Neural cell (in vitro differentiated cells): ENCODE measurements around the gene C11orf16. TPM values are rescaled to one million over a fixed set of nuclear protein-coding genes. Genes with fewer than 3 reads are reported as not detected.

Source experiments
- H2AFZ ChIP-seq: fragments of 200-600, 300-800 bp; sonication (generic), shearing (Covaris generic); 2 replicates; pipeline ENCODE4 v1.6.0; 2014; ENCODE audit warnings: low read depth, mild to moderate bottlenecking, antibody characterized with exemption, low read length, moderate library complexity
- H3F3A ChIP-seq: fragments of 200-600 bp; shearing (Covaris generic); 2 replicates; pipeline ENCODE4 v1.6.1; 2016; ENCODE audit warnings: mild to moderate bottlenecking, moderate library complexity, mixed read lengths, antibody characterized with exemption, low read length; ENCODE audit not compliant: insufficient read depth, poor library complexity, severe bottlenecking
- H3K27ac ChIP-seq: fragments of 200-600, 300-800 bp; sonication (generic), shearing (Covaris generic); 2 replicates; pipeline ENCODE4 v1.5.1; 2014; ENCODE audit warnings: mild to moderate bottlenecking, low read length, moderate library complexity
- H3K27me3 ChIP-seq: fragments of 300-800, 200-600 bp; sonication (generic), shearing (Covaris generic); 2 replicates; pipeline ENCODE4 v1.6.0; 2014; ENCODE audit warnings: mild to moderate bottlenecking, low read depth, low read length, moderate library complexity; ENCODE audit not compliant: insufficient read depth
- H3K36me3 ChIP-seq: fragments of 300-800, 200-600 bp; sonication (generic), shearing (Covaris generic); 2 replicates; pipeline ENCODE4 v1.5.1; 2014; ENCODE audit warnings: mild to moderate bottlenecking, antibody characterized with exemption, low read length, moderate library complexity; ENCODE audit not compliant: insufficient read depth
- H3K4me2 ChIP-seq: fragments of 300-800, 200-600 bp; sonication (generic), shearing (Covaris generic); 2 replicates; pipeline ENCODE4 v1.6.0; 2014; ENCODE audit warnings: mild to moderate bottlenecking, low read length
- H3K4me3 ChIP-seq: fragments of 300-800, 200-600 bp; sonication (generic), shearing (Covaris generic); 2 replicates; pipeline ENCODE4 v1.5.1; 2014; ENCODE audit warnings: mild to moderate bottlenecking, low read length, moderate library complexity
- H3K79me2 ChIP-seq: fragments of 200-600 bp; shearing (Covaris generic); replicated peaks from 2 replicates; pipeline ENCODE4 v1.6.0; 2014; ENCODE audit warnings: mild to moderate bottlenecking, low read length, moderate library complexity; ENCODE audit not compliant: insufficient read depth
- H3K9ac ChIP-seq: fragments of 300-800, 200-600 bp; sonication (generic), shearing (Covaris generic); 2 replicates; pipeline ENCODE4 v1.6.1; 2016; ENCODE audit warnings: mild to moderate bottlenecking, low read length, mixed read lengths
- H3K9me2 ChIP-seq: fragments of 200-600 bp; shearing (Covaris generic); 2 replicates; pipeline ENCODE4 v1.6.1; 2016; ENCODE audit warnings: mild to moderate bottlenecking, low read length, mixed read lengths; ENCODE audit not compliant: insufficient read depth
- H3K9me3 ChIP-seq: fragments of 200-600, 300-800 bp; sonication (generic), shearing (Covaris generic); 2 replicates; pipeline ENCODE4 v1.6.1; 2016; ENCODE audit warnings: mild to moderate bottlenecking, mixed run types, low read length, moderate library complexity, mixed read lengths
- H4K20me1 ChIP-seq: fragments of 200-600 bp; shearing (Covaris generic); 2 replicates; pipeline ENCODE4 v1.6.1; 2016; ENCODE audit warnings: mild to moderate bottlenecking, mixed run types; ENCODE audit not compliant: insufficient read depth
- EP300 ChIP-seq: fragments of 450-650 bp; conservative IDR thresholded peaks from 2 replicates; pipeline ENCODE4 v1.6.1; 2014; ENCODE audit warnings: antibody characterized with exemption, mild to moderate bottlenecking, moderate library complexity; ENCODE audit not compliant: poor library complexity, severe bottlenecking
- EZH2 ChIP-seq: fragments of 200-600, 300-800 bp; shearing (Covaris generic), sonication (generic); IDR thresholded peaks from 2 replicates; pipeline ENCODE4 v1.6.1; 2014; ENCODE audit warnings: antibody characterized with exemption, low read length, borderline replicate concordance, mild to moderate bottlenecking; ENCODE audit not compliant: insufficient read depth, poor library complexity, severe bottlenecking
- MXI1 ChIP-seq: fragments of 450-650 bp; conservative IDR thresholded peaks from 2 replicates; pipeline ENCODE4 v1.6.1; 2014; ENCODE audit warnings: antibody characterized with exemption, mild to moderate bottlenecking; ENCODE audit not compliant: poor library complexity, severe bottlenecking
- POLR2AphosphoS5 ChIP-seq: IDR thresholded peaks from 2 replicates; pipeline ENCODE4 v1.6.1; 2012
- RAD21 ChIP-seq: fragments of 450-650 bp; conservative IDR thresholded peaks from 2 replicates; pipeline ENCODE4 v1.6.1; 2014; ENCODE audit warnings: antibody characterized with exemption, mild to moderate bottlenecking, moderate library complexity
- REST ChIP-seq: IDR thresholded peaks from 2 replicates; pipeline ENCODE4 v1.6.1; 2012; ENCODE audit warnings: borderline replicate concordance
- SMC3 ChIP-seq: fragments of 450-650 bp; conservative IDR thresholded peaks from 2 replicates; pipeline ENCODE4 v1.6.1; 2014; ENCODE audit warnings: antibody characterized with exemption, mild to moderate bottlenecking, moderate library complexity; ENCODE audit not compliant: poor library complexity
- TAF1 ChIP-seq: IDR thresholded peaks from 2 replicates; pipeline ENCODE4 v1.6.1; 2012; ENCODE audit warnings: low read depth
- polyA plus RNA-seq: library from polyadenylated mRNA; depleted of rRNA; stranded (reverse); fragments of >200 nt; gene quantifications from 2 replicates; pipeline ENCODE4 v1.2.3, GENCODE V29; 2014
- TF ChIP-seq, protein P1 (sequence below): fragments of 450-650 bp; IDR thresholded peaks from 2 replicates; pipeline ENCODE4 v1.5.1; 2014; ENCODE audit warnings: antibody characterized with exemption, mild to moderate bottlenecking, moderate library complexity; ENCODE audit not compliant: poor library complexity, severe bottlenecking

The C11orf16 gene
- polyA plus RNA-seq, 1 donor from 2014 or later: not detected

DNA sequence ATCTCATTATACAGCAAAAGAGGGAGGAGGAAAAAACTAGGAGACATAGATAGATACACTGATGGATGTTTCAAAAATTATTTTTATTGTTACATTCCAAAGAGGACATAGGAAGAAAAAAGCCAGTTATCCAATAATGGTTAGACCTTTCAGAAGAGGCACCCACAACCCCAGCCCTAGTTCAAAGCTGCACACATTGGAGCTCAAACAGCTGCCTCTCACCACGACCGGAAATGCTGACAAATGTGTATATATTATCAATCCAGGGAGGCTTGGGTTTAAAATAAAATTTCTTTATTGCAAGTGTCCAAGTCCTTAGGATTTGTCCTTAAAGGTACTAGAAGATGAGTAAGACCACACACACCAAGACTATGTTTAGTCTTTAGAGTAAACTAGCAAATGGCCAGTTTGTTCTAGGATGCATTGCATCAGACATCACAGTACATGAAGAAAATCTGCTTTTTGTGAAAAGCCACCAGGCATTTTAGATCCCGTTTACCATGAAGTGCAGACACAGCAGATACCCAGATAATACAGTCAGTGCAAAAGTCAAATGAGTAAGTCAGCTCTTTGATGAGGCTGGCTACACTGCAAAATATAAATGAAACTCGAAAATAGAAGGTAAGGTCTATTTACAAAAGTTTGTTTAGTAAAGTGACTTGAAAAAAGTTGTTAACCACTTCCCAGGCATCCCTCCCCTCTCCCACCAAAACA is 14.6 kb upstream of the C11orf16 start:
- no peak overlapping the region for H2AFZ ChIP-seq
- H3K27me3 ChIP-seq: no peaks in the 10 kb centered on the region
- TF ChIP-seq RAD21 (no peak), TAF1 (no peak), EP300 (no peak), SMC3 (no peak), MXI1 (no peak), EZH2 (no peak), POLR2AphosphoS5 (no peak), REST (no peak)
- TF ChIP-seq, protein P1, sequence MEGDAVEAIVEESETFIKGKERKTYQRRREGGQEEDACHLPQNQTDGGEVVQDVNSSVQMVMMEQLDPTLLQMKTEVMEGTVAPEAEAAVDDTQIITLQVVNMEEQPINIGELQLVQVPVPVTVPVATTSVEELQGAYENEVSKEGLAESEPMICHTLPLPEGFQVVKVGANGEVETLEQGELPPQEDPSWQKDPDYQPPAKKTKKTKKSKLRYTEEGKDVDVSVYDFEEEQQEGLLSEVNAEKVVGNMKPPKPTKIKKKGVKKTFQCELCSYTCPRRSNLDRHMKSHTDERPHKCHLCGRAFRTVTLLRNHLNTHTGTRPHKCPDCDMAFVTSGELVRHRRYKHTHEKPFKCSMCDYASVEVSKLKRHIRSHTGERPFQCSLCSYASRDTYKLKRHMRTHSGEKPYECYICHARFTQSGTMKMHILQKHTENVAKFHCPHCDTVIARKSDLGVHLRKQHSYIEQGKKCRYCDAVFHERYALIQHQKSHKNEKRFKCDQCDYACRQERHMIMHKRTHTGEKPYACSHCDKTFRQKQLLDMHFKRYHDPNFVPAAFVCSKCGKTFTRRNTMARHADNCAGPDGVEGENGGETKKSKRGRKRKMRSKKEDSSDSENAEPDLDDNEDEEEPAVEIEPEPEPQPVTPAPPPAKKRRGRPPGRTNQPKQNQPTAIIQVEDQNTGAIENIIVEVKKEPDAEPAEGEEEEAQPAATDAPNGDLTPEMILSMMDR: no peak
- no peaks in the 10 kb centered on the region for H3F3A ChIP-seq
- no peak overlapping the region for H3K4me3 ChIP-seq
- no peaks in the 10 kb centered on the region for H3K36me3 ChIP-seq
- H3K9me2 ChIP-seq: no peaks in the 10 kb centered on the region
- H3K9ac ChIP-seq: no peak overlapping the region
- no peaks in the 10 kb centered on the region for H3K9me3 ChIP-seq
- H3K27ac ChIP-seq: no peak overlapping the region
- H4K20me1 ChIP-seq: no peaks in the 10 kb centered on the region
- no peaks in the 10 kb centered on the region for H3K79me2 ChIP-seq
- H3K4me2 ChIP-seq: no peak overlapping the region

DNA sequence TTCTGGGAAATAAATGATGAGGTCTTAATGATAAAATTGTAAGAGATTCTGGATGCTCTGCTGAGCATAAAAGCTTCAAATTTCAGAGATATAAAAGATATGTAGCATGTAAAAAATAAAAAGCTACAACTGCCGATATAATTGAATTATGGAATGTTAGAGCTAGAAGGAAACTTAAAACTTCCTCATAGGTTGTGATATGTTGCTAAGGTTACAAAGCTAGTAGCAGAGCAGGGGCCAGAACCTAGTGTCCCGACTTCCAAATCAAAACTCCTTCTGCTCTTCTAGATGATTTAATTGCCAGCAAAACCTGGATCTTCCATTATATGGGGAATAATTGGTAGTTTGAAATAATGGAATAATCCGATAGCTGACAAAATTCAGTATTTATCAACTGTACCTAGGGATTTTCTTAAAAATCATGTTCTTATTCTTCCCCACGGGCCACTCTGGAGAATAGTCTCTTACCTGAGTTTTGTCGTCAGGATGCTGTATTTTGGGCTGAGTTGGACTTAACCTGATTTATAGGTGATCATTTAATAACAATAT is 9.8 kb upstream of the C11orf16 start, which contains the start of gene ASCL3:
Gene ASCL3 (minus strand): TSS at position 499 of the 549 bp plus-strand sequence. CDS start 4,855 bp downstream, outside the sequence.
- no peak within 1 kb of the TSS for H2AFZ ChIP-seq

More for the DNA sequence above, 9.8 kb upstream of the C11orf16 start, which contains the start of gene ASCL3:
- Histone ChIP-seq H3K27ac (no peak within 1 kb of the TSS), H3K4me2 (no peak within 1 kb of the TSS), H3K79me2 (no peaks in the 10 kb centered on the region), H3K4me3 (no peak within 1 kb of the TSS), H3K9ac (no peak within 1 kb of the TSS), H3K36me3 (no peaks in the 10 kb centered on the region), H3K9me3 (no peaks in the 10 kb centered on the region), H3F3A (no peaks in the 10 kb centered on the region), H3K9me2 (no peaks in the 10 kb centered on the region), H4K20me1 (no peaks in the 10 kb centered on the region), H3K27me3 (no peaks in the 10 kb centered on the region)
- TF ChIP-seq RAD21: no peak
- no peak for TF ChIP-seq EZH2
- TF ChIP-seq MXI1: no peak
- TF ChIP-seq POLR2AphosphoS5: no peak
- no peak for TF ChIP-seq EP300
- TF ChIP-seq, protein P1: no peak
